ENCODE data around the gene ASS1.

ASS1 gene

DNA sequence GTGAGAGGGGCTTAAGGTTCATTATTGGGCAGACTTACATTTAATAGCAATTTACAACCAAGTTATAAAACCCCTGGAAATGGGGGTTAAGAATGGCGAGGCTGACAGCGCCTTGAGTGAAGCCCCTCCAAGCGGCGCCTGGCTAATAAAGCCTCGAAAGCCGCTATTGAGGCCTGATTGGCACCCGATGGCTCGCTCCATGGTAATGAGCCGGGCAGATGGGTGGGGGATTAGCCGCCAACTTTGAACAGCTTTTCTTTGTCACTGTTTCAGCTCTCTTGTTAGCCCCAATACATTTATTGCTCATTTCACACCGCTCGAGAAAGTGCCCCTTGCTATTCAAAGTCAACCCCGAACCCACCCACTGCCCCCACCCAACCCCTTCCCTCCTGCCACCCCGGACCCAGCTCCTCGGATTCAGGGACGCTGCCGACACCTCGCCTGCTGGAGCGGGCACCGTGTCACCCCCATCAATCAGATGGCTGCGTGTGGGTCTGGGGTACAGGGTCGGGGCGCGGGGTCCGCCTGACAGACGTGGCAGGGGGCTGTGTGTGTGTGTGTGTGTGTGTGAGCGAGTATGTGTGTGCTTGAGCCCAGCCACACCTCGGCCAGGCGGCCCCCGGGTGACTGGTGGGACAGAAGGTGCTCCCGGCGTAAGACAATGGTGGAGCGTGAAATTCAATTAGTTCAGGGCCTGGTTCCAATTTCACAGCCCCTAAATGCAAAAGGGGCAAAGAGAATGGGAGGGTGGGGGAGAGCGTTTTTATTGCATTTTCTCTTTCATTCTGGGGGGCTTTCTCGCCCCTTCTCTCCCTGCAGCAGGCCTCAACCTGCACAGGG is 34.2 kb downstream of the ASS1 start:
- H3K9me3 ChIP-seq (ENCODE audit: severe bottlenecking), result no peaks in the 10 kb centered on the region
- H3K36me3 ChIP-seq (ENCODE audit: low read depth), result no peaks in the 10 kb centered on the region
- no peaks in the 10 kb centered on the region for H3K4me1 ChIP-seq (ENCODE audit: insufficient read depth, poor library complexity, severe bottlenecking)
- no peak overlapping the region for H3K27ac ChIP-seq (ENCODE audit: poor library complexity, severe bottlenecking)
- no peaks in the 10 kb centered on the region for H3K27me3 ChIP-seq (ENCODE audit: insufficient read depth, poor library complexity, severe bottlenecking)
- TF ChIP-seq CTCF (IDR thresholded peaks at IDR 0.05; ENCODE audit: poor library complexity, severe bottlenecking), result no peak
- ATAC-seq (ENCODE audit: low read depth), result no peak
- H3K4me3 ChIP-seq (ENCODE audit: severe bottlenecking), result no peak overlapping the region
- DNase-seq (ENCODE audit: low spot score), result no peak

GRCh38 chr9:130479587-130479986 is 34.8 kb downstream of the ASS1 start:
- DNase-seq (ENCODE audit: low spot score) (no peak), ATAC-seq (ENCODE audit: low read depth) (no peak)
- no peaks in the 10 kb centered on the region for H3K4me1 ChIP-seq (ENCODE audit: insufficient read depth, poor library complexity, severe bottlenecking)
- H3K27me3 ChIP-seq (ENCODE audit: insufficient read depth, poor library complexity, severe bottlenecking), result no peaks in the 10 kb centered on the region
- TF ChIP-seq CTCF (IDR thresholded peaks at IDR 0.05; ENCODE audit: poor library complexity, severe bottlenecking), result no peak
- H3K4me3 ChIP-seq (ENCODE audit: severe bottlenecking), result no peak overlapping the region
- H3K27ac ChIP-seq (ENCODE audit: poor library complexity, severe bottlenecking), result no peak overlapping the region
- no peaks in the 10 kb centered on the region for H3K36me3 ChIP-seq (ENCODE audit: low read depth)
- H3K9me3 ChIP-seq (ENCODE audit: severe bottlenecking), result no peaks in the 10 kb centered on the region

GRCh38 chr9:130480673-130481072 is 35.9 kb downstream of the ASS1 start:
- Histone ChIP-seq H3K9me3 (ENCODE audit: severe bottlenecking) (no peaks in the 10 kb centered on the region), H3K4me1 (ENCODE audit: insufficient read depth, poor library complexity, severe bottlenecking) (no peaks in the 10 kb centered on the region), H3K36me3 (ENCODE audit: low read depth) (no peaks in the 10 kb centered on the region), H3K27me3 (ENCODE audit: insufficient read depth, poor library complexity, severe bottlenecking) (no peaks in the 10 kb centered on the region), H3K4me3 (ENCODE audit: severe bottlenecking) (no peak overlapping the region), H3K27ac (ENCODE audit: poor library complexity, severe bottlenecking) (no peak overlapping the region)
- DNase-seq (ENCODE audit: low spot score) (no peak), ATAC-seq (ENCODE audit: low read depth) (no peak)
- TF ChIP-seq CTCF (IDR thresholded peaks at IDR 0.05; ENCODE audit: poor library complexity, severe bottlenecking), result no peak

DNA sequence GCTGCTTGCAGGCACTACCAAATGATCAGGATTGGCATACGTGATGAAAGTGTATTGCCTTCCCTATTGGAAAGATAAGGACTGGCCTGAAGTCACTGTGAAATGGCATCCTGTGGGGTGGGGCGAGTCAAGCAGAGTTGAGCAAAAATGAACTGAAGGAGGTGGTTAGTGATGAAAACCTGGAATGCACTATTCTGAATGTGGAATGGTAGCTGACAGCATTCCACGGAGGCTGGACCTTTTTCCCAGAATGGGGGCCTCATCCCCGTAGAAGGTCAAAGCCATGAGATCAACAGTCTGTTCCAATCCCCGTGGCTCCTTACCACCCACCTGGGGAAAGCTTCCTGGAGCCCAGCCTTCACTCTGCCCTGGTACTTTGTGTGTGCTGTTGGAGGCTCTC is 37.7 kb downstream of the ASS1 start:
- no peak for DNase-seq (ENCODE audit: low spot score)
- Histone ChIP-seq H3K4me3 (ENCODE audit: severe bottlenecking) (no peak overlapping the region), H3K36me3 (ENCODE audit: low read depth) (no peaks in the 10 kb centered on the region), H3K9me3 (ENCODE audit: severe bottlenecking) (no peaks in the 10 kb centered on the region), H3K4me1 (ENCODE audit: insufficient read depth, poor library complexity, severe bottlenecking) (no peaks in the 10 kb centered on the region), H3K27ac (ENCODE audit: poor library complexity, severe bottlenecking) (no peak overlapping the region), H3K27me3 (ENCODE audit: insufficient read depth, poor library complexity, severe bottlenecking) (no peaks in the 10 kb centered on the region)
- no peak for ATAC-seq (ENCODE audit: low read depth)
- no peak for TF ChIP-seq CTCF (IDR thresholded peaks at IDR 0.05; ENCODE audit: poor library complexity, severe bottlenecking)

- H3K9me3 ChIP-seq (ENCODE audit: severe bottlenecking), result no peaks in the 10 kb centered on the region
- H3K27me3 ChIP-seq (ENCODE audit: insufficient read depth, poor library complexity, severe bottlenecking), result no peaks in the 10 kb centered on the region
- no peaks in the 10 kb centered on the region for H3K4me1 ChIP-seq (ENCODE audit: insufficient read depth, poor library complexity, severe bottlenecking)
- no peak for TF ChIP-seq CTCF (IDR thresholded peaks at IDR 0.05; ENCODE audit: poor library complexity, severe bottlenecking)
- no peak overlapping the region for H3K27ac ChIP-seq (ENCODE audit: poor library complexity, severe bottlenecking)
- no peak overlapping the region for H3K4me3 ChIP-seq (ENCODE audit: severe bottlenecking)
- ATAC-seq (ENCODE audit: low read depth), result no peak
- H3K36me3 ChIP-seq (ENCODE audit: low read depth), result no peaks in the 10 kb centered on the region
- no peak for DNase-seq (ENCODE audit: low spot score)
Measured at GRCh38 chr9:130483371-130483971, 38.7 kb downstream of the ASS1 start.

All from RWPE2 (cell line).